HCT116 (cell line): ENCODE measurements around the gene PATL2. TPM values are rescaled to one million over a fixed set of nuclear protein-coding genes. Genes with fewer than 3 reads are reported as not detected.

ENCODE experiments used
- ATAC-seq: fragments of 200-7000 bp; cut with Tn5 transposase; 2 replicates; pipeline ENCODE4 v1.9.1; 2020; ENCODE audit warnings: mild to moderate bottlenecking, moderate library complexity
- BruUV-seq: library from RNA; stranded (reverse); fragments of 400-500 nt; replicated peaks from 2 replicates; lab custom pipeline; 2021; lab: Mats Ljungman, UMichigan
- CTCF ChIA-PET: fragments of 300-600 bp; sonication (Branson Sonifier 250); formaldehyde crosslinking; loops from one replicate; lab custom pipeline; 2021; ENCODE audit warnings: antibody characterized with exemption; lab: Charles Lee
- POLR2A ChIA-PET: fragments of 300-600, 350-600 bp; sonication (Branson Sonifier 250); formaldehyde crosslinking; loops from one replicate; lab custom pipeline; 2021; ENCODE audit warnings: antibody characterized with exemption; lab: Charles Lee
- RAD21 ChIA-PET, 2 experiments: fragments of 300-600 bp; sonication (Branson Sonifier 250); formaldehyde crosslinking; loops; one replicate each; lab custom pipeline; 2023; ENCODE audit warnings: low total read pairs in 2 of 2; ENCODE audit not compliant: uncharacterized antibody in 2 of 2, unreplicated experiment in 2 of 2, low non-redundant PET in 1 of 2; lab: Charles Lee
- DNase-seq: peaks from one replicate; pipeline ENCODE4 v3.0.0-alpha.2; 2010; ENCODE audit warnings: low read depth, low spot score
- H2AFZ ChIP-seq: fragments of 200-600 bp; shearing (Covaris generic), sonication (generic); 2 replicates; pipeline ENCODE4 v1.6.1; 2017; ENCODE audit warnings: low read depth, mixed run types, mixed read lengths, antibody characterized with exemption, low read length; ENCODE audit not compliant: poor library complexity, severe bottlenecking
- H3K27ac ChIP-seq: 2 replicates; pipeline ENCODE4 v1.5.1; 2012; ENCODE audit warnings: low read depth, low read length
- H3K27me3 ChIP-seq: fragments of 200-600 bp; sonication (generic); 2 replicates; pipeline ENCODE4 v1.6.1; 2016; ENCODE audit warnings: mixed run types, low read length, mixed read lengths; ENCODE audit not compliant: insufficient read depth
- H3K36me3 ChIP-seq, 2 experiments: fragments of 200-500 bp in 1 of 2; fragments of 200-600 bp in 1 of 2; sonication (Bioruptor generic) in 1 of 2; sonication (generic) in 1 of 2; 2 replicates each; pipeline versions ENCODE4 v1.5.1 to v1.6.1; 2014 to 2016; ENCODE audit warnings: low read length in 2 of 2, inconsistent platforms in 1 of 2, mixed read lengths in 1 of 2, mixed run types in 1 of 2; ENCODE audit not compliant: insufficient read depth in 2 of 2, control insufficient read depth in 1 of 2
- H3K4me1 ChIP-seq, 2 experiments: fragments of 200-600 bp in 1 of 2; sonication (generic) in 1 of 2; 2 replicates each; pipeline versions ENCODE4 v1.5.1 to v1.6.1; 2012 to 2017; ENCODE audit warnings: low read length in 2 of 2, inconsistent platforms in 1 of 2, mild to moderate bottlenecking in 1 of 2, mixed read lengths in 1 of 2, mixed run types in 1 of 2, moderate library complexity in 1 of 2; ENCODE audit not compliant: insufficient read depth in 2 of 2, control insufficient read depth in 1 of 2
- H3K4me2 ChIP-seq: fragments of 200-600 bp; sonication (generic); 2 replicates; pipeline ENCODE4 v1.6.1; 2017; ENCODE audit warnings: mixed run types, low read length, mixed read lengths
- H3K4me3 ChIP-seq, 2 experiments: fragments of 200-600 bp in 1 of 2; sonication (generic) in 1 of 2; replicated peaks in 1 of 2; 2 replicates each; pipeline ENCODE4 v1.5.1; 2011 to 2016; ENCODE audit warnings: low read length in 2 of 2, control low read depth in 1 of 2, low read depth in 1 of 2, mild to moderate bottlenecking in 1 of 2, mixed read lengths in 1 of 2, mixed run types in 1 of 2
- H3K79me2 ChIP-seq: fragments of 200-600 bp; sonication (generic); 2 replicates; pipeline ENCODE4 v1.6.1; 2017; ENCODE audit warnings: mild to moderate bottlenecking, mixed run types, low read length, moderate library complexity, mixed read lengths; ENCODE audit not compliant: insufficient read depth
- H3K9ac ChIP-seq: fragments of 200-600 bp; sonication (generic); 2 replicates; pipeline ENCODE4 v1.6.1; 2016; ENCODE audit warnings: low read length, mixed read lengths
- H3K9me2 ChIP-seq: fragments of 200-600 bp; sonication (generic), shearing (Covaris generic); 2 replicates; pipeline ENCODE4 v1.6.1; 2017; ENCODE audit warnings: mixed run types, mild to moderate bottlenecking, moderate library complexity; ENCODE audit not compliant: insufficient read depth
- H3K9me3 ChIP-seq, 2 experiments: fragments of 200-500 bp in 1 of 2; fragments of 200-600 bp in 1 of 2; sonication (Bioruptor generic) in 1 of 2; sonication (generic) in 1 of 2; 2 replicates each; pipeline ENCODE4 v1.6.1; 2014 to 2017; ENCODE audit warnings: low read length in 2 of 2, mixed read lengths in 2 of 2, inconsistent platforms in 1 of 2, low read depth in 1 of 2, mild to moderate bottlenecking in 1 of 2, mixed run types in 1 of 2, moderate library complexity in 1 of 2; ENCODE audit not compliant: control insufficient read depth in 1 of 2, insufficient read depth in 1 of 2
- H4K20me1 ChIP-seq: fragments of 200-600 bp; sonication (generic), shearing (Covaris generic); 2 replicates; pipeline ENCODE4 v1.6.1; 2017; ENCODE audit warnings: mixed run types, mild to moderate bottlenecking, moderate library complexity; ENCODE audit not compliant: insufficient read depth
- CBX3 ChIP-seq: IDR thresholded peaks from 2 replicates; pipeline ENCODE4 v1.6.1; 2012; ENCODE audit warnings: low read depth
- EGR1 ChIP-seq: IDR thresholded peaks from 2 replicates; pipeline ENCODE4 v1.6.1; 2012; ENCODE audit warnings: low read depth
- EZH2 ChIP-seq: fragments of 200-600 bp; sonication (generic); IDR thresholded peaks from 2 replicates; pipeline ENCODE4 v1.6.1; 2017; ENCODE audit warnings: antibody characterized with exemption, mixed run types
- POLR2A ChIP-seq: IDR thresholded peaks from 2 replicates; pipeline ENCODE4 v1.7.0; 2011; ENCODE audit warnings: borderline replicate concordance; ENCODE audit not compliant: insufficient read depth, insufficient read length; ENCODE audit errors: extremely low read depth
- POLR2AphosphoS5 ChIP-seq: IDR thresholded peaks from 2 replicates; pipeline ENCODE4 v1.6.1; 2011; ENCODE audit warnings: mild to moderate bottlenecking, low read depth, low read length, moderate library complexity
- SRF ChIP-seq: IDR thresholded peaks from 2 replicates; pipeline ENCODE4 v1.6.1; 2012; ENCODE audit warnings: low read depth
- YY1 ChIP-seq: IDR thresholded peaks from 2 replicates; pipeline ENCODE4 v1.6.1; 2011; ENCODE audit warnings: low read length, low read depth, moderate library complexity, mild to moderate bottlenecking; ENCODE audit not compliant: insufficient replicate concordance; ENCODE audit errors: extremely low read depth
- ZFX ChIP-seq: fragments of 450-650 bp; IDR thresholded peaks from 2 replicates; pipeline ENCODE4 v1.6.1; 2017
- ZNF274 ChIP-seq: fragments of 200-500 bp; sonication (Bioruptor generic); IDR thresholded peaks from 2 replicates; pipeline ENCODE4 v1.6.1; 2014; ENCODE audit warnings: mild to moderate bottlenecking, low read depth, low read length, inconsistent platforms
- intact Hi-C: fragments of 100-400 bp; cut with micrococcal nuclease; formaldehyde crosslinking; loops from 2 replicates; pipeline ENCODE4 v1.10.0; 2022
- total RNA-seq: library from RNA; stranded (reverse); gene quantifications from one replicate; pipeline ENCODE4 v1.2.1, GENCODE V29; 2021; ENCODE audit not compliant: unreplicated experiment
- TF ChIP-seq, protein P1 (sequence below): IDR thresholded peaks from 2 replicates; pipeline ENCODE4 v1.6.1; 2012
- TF ChIP-seq, protein P2 (sequence below), 3 experiments: fragments of 200-600 bp in 1 of 3; sonication (generic) in 1 of 3; IDR thresholded peaks in 2 of 3; conservative IDR thresholded peaks in 1 of 3; 2 replicates each; pipeline ENCODE4 v1.5.1; 2012 to 2017; ENCODE audit warnings: low read depth in 2 of 3, low read length in 2 of 3, antibody characterized with exemption in 1 of 3, borderline replicate concordance in 1 of 3, control low read depth in 1 of 3, mild to moderate bottlenecking in 1 of 3, mixed read lengths in 1 of 3, mixed run types in 1 of 3, moderate library complexity in 1 of 3; ENCODE audit not compliant: insufficient read depth in 1 of 3

The PATL2 gene
- total RNA-seq, 1 experiment from 2014 or later: 1.2 TPM

DNA sequence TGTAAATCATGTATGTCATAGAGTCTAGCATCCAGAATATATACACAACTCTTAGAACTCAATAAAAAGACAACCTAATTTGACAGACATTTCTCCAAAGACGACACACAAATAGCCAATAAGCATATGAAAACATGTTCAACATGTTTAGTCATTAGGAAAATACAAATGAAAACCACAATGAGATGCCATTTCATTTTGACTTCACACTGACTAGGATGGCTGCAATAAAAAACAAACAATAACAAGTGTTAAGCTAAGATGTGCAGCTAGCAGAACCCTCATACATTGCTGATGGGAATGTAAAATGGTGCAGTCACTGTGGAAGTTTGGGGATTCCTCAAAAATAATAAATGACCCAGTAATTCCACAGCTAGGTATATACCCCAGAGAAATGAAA, 64.1 kb downstream of the PATL2 start:
- no peak for ATAC-seq
- H3K4me1 ChIP-seq: no peaks in the 10 kb centered on the region
- POLR2A ChIA-PET: no interaction called here
- H2AFZ ChIP-seq: no peak overlapping the region
- TF ChIP-seq, protein P1, sequence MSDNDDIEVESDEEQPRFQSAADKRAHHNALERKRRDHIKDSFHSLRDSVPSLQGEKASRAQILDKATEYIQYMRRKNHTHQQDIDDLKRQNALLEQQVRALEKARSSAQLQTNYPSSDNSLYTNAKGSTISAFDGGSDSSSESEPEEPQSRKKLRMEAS: no peak
- TF ChIP-seq ZFX (no peak), EZH2 (no peak), ZNF274 (no peak), POLR2A (no peak), YY1 (no peak), SRF (no peak), POLR2AphosphoS5 (no peak), EGR1 (no peak), CBX3 (no peak)
- TF ChIP-seq, protein P2, sequence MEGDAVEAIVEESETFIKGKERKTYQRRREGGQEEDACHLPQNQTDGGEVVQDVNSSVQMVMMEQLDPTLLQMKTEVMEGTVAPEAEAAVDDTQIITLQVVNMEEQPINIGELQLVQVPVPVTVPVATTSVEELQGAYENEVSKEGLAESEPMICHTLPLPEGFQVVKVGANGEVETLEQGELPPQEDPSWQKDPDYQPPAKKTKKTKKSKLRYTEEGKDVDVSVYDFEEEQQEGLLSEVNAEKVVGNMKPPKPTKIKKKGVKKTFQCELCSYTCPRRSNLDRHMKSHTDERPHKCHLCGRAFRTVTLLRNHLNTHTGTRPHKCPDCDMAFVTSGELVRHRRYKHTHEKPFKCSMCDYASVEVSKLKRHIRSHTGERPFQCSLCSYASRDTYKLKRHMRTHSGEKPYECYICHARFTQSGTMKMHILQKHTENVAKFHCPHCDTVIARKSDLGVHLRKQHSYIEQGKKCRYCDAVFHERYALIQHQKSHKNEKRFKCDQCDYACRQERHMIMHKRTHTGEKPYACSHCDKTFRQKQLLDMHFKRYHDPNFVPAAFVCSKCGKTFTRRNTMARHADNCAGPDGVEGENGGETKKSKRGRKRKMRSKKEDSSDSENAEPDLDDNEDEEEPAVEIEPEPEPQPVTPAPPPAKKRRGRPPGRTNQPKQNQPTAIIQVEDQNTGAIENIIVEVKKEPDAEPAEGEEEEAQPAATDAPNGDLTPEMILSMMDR (IDR thresholded peaks at IDR 0.05 in 2 of 3, conservative IDR thresholded peaks at IDR 0.05 in 1 of 3; ENCODE audit: borderline replicate concordance in 1 of 3, insufficient read depth in 1 of 3, low read depth in 2 of 3, low read length in 2 of 3): no peak
- intact Hi-C loops: no loop called here
- H3K4me3 ChIP-seq: no peak overlapping the region
- no peaks in the 10 kb centered on the region; the same call in 1 of the 2 replicates for H4K20me1 ChIP-seq
- DNase-seq: no peak
- H3K79me2 ChIP-seq: peaks cover 29% of the 10 kb centered on the region
- H3K4me2 ChIP-seq: no peak overlapping the region
- H3K9ac ChIP-seq: no peak overlapping the region
- no TSS peak for BruUV-seq
- H3K9me3 ChIP-seq: no peaks in the 10 kb centered on the region
- RAD21 ChIA-PET: no interaction called here
- H3K27me3 ChIP-seq: no peaks in the 10 kb centered on the region
- no peaks in the 10 kb centered on the region for H3K9me2 ChIP-seq
- CTCF ChIA-PET: interaction anchor here (1.2 kb wide), 1 partner anchor 16 kb away, joined by 3 read pairs; the partner anchor contains the start of gene SPG11
- H3K27ac ChIP-seq: no peak overlapping the region
- peaks cover 19 to 36% of the 10 kb centered on the region in 2 experiments for H3K36me3 ChIP-seq
